ENCODE results near the gene LRP2. TPM values are rescaled to one million over a fixed set of nuclear protein-coding genes. Genes with fewer than 3 reads are reported as not detected.
"Not testable (repeated sequence)": the region's sequence is repeated elsewhere in the genome, so short reads cannot be mapped to it uniquely, and the experiment has no call there.

The LRP2 gene
- total and polyA plus RNA-seq, 8 donors = 2.5 to 34.6 (median 4.0) TPM

- H3K27ac ChIP-seq = no peak overlapping the region
- intact Hi-C loops (cut with DNase I) = no loop called here
- no peaks in the 10 kb centered on the region for H3K36me3 ChIP-seq
- H3K27me3 ChIP-seq = no peaks in the 10 kb centered on the region
- no peak overlapping the region for H3K4me3 ChIP-seq
- ATAC-seq = peak; percentile 59
- TF ChIP-seq CTCF (IDR thresholded peaks at IDR 0.05) = no peak
- no peak for DNase-seq
- H3K9me3 ChIP-seq = no peaks in the 10 kb centered on the region
- no peaks in the 10 kb centered on the region for H3K4me1 ChIP-seq
Measured at GRCh38 chr2:169315357-169315756, 47.0 kb downstream of the LRP2 start.

- H3K4me1 ChIP-seq; H3K27ac ChIP-seq; H3K27me3 ChIP-seq; H3K9me3 ChIP-seq; ATAC-seq; intact Hi-C loops (cut with DNase I); H3K36me3 ChIP-seq; H3K4me3 ChIP-seq; DNase-seq: not testable (repeated sequence)
Measured at GRCh38 chr2:169308349-169308748, 54.0 kb downstream of the LRP2 start.

GRCh38 chr2:169304689-169305088 is 57.6 kb downstream of the LRP2 start:
- ATAC-seq; H3K4me3 ChIP-seq; intact Hi-C loops (cut with DNase I); H3K4me1 ChIP-seq; H3K36me3 ChIP-seq; DNase-seq; H3K9me3 ChIP-seq; H3K27ac ChIP-seq; H3K27me3 ChIP-seq: not testable (repeated sequence)

- DNase-seq (no peak), ATAC-seq (no peak)
- Histone ChIP-seq H3K27ac (no peak overlapping the region), H3K36me3 (no peaks in the 10 kb centered on the region), H3K4me1 (no peaks in the 10 kb centered on the region), H3K4me3 (no peak overlapping the region), H3K27me3 (no peaks in the 10 kb centered on the region), H3K9me3 (peaks cover 0 to 4% of the 10 kb centered on the region in 2 donors)
- no peak for TF ChIP-seq CTCF (IDR thresholded peaks at IDR 0.05)
- intact Hi-C loops (cut with DNase I) = no loop called here
Measured at GRCh38 chr2:169303579-169304305, 58.6 kb downstream of the LRP2 start.

- Histone ChIP-seq H3K36me3 (no peaks in the 10 kb centered on the region), H3K9me3 (no peaks in the 10 kb centered on the region), H3K4me1 (no peaks in the 10 kb centered on the region), H3K27ac (no peak overlapping the region), H3K27me3 (no peaks in the 10 kb centered on the region), H3K4me3 (no peak overlapping the region)
- DNase-seq = no peak
- ATAC-seq = no peak
- no peak for TF ChIP-seq CTCF (IDR thresholded peaks at IDR 0.05)
- intact Hi-C loops (cut with DNase I) = no loop called here
Measured at GRCh38 chr2:169302364-169302763, 60.0 kb downstream of the LRP2 start.

GRCh38 chr2:169301596-169302335 is 60.6 kb downstream of the LRP2 start:
- DNase-seq = no peak
- Histone ChIP-seq H3K9me3 (no peaks in the 10 kb centered on the region), H3K36me3 (no peaks in the 10 kb centered on the region), H3K4me1 (no peaks in the 10 kb centered on the region), H3K4me3 (no peak overlapping the region), H3K27ac (no peak overlapping the region), H3K27me3 (no peaks in the 10 kb centered on the region)
- peak; percentile 37 for ATAC-seq
- TF ChIP-seq CTCF (IDR thresholded peaks at IDR 0.05) = no peak
- intact Hi-C loops (cut with DNase I) = no loop called here

Data from left lung (tissue), 10 donors.